GM21723 (cell line): ENCODE data around the gene MYOM1.
"Not testable (repeated sequence)": the region's sequence is repeated elsewhere in the genome, so short reads cannot be mapped to it uniquely, and the experiment has no call there.

Experiments
- ATAC-seq: cut with Tn5 transposase; IDR thresholded peaks from one replicate; pipeline ENCODE4 v1.9.1; 2021; ENCODE audit warnings: mild to moderate bottlenecking, moderate library complexity; ENCODE audit not compliant: unreplicated experiment

MYOM1 gene

DNA sequence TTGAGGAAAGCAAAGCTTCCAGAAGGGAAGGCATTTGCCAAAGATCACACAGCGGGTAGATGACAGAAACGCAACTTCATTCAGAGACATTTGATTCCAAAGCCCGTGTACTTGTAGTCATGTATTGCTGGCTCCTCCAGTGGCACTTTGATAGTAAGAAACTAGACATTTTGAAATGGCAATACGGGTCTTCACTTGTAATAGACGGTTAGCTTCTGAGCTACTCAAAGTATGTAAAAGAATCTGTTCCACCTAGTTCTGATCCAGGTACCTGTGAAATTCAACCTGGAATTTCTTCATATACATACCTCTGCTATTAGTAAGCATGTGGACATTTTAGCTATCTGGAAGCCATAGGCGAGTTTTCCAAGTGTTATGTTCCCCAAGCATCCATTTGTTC is 1.7 kb upstream of the MYOM1 start:
- no peak for ATAC-seq

DNA sequence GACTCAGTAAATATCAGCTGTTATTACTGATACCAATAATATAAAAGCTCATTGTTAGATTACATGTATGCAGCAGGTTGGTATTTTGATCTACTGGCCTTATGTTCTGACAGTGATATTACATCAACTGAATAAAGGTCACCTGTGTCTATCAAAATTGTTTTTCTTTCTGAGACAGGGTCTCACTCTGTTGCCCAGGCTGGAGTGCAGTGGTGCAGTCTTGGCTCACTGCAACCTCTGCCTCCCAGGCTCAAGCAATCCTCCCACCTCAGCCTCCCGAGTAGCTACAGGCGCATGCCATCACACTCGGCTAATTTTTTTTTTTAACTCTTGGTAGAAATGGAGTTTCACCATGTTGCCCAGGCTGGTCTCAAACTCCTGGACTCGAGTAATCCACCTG is 1.1 kb upstream of the MYOM1 start:
- not testable (repeated sequence) for ATAC-seq

DNA sequence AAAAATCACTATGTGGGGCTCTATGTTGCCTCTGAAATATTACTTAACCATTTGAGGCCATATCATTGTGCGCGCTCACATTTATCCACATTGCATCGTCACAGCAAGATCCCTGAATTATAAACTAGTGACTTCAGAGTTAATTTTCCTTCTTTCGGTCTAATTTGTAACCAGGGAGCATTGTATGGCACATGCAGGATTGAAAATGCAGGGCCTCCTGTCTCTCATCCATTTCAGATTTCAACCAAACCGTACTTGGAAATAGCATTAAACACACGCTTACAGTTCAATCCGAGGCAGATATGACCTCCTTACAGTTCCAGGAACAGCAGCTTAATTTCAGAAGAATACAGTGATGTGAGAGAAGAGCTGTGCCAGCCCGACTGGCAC is 532 bp downstream of the MYOM1 start:
- ATAC-seq = no peak

DNA sequence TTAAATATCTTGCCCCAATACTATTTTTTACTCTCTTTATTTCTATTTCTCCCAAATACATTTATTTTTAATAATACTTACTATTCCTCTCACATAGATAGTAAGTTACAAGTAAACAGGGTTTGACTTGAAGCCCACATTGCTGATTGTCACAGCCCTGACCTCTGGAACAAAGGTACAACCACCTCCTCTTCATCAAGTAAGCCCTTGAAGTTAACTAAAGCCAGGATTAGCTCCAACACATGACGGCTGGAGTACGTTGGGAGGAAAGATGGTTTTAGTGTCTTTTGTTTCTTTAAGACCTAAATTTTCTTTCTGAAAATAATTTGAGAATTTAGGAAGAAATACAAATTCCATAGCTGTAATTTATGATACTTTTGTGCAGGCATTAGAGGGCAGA is 949 bp downstream of the MYOM1 start:
- no peak for ATAC-seq

DNA sequence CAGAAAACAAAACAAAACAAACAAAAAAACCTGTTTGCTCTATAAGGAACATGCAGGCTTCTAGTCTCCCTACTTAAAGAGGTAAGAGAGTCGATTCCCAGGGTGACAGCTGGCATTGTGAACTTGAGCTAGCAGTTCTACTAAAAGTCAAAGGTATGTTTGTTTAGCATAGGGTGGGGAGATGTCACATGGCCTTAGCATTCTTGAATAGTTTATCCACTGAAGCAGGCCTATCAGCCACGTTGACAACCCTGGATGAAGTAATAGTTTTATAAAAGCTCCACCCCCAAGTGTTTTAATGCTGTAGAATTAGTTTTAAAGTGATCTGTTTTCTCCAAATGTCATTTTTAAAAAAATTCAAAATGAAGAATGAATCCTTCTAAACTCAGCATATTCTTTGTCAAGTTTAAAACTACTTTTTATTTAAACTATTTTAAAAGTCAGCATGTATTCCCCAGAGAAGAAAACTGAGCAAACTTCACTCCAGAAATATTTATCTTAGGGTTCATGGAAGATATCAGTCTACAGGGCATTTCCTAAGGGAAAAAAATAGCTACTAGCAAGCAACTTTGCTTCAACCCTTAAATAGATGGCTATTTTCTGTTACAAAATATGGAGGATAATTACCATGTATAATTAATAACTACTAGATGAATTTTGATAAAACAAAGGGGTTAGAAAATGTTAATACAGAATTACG is 1.7 kb downstream of the MYOM1 start:
- no peak for ATAC-seq

DNA sequence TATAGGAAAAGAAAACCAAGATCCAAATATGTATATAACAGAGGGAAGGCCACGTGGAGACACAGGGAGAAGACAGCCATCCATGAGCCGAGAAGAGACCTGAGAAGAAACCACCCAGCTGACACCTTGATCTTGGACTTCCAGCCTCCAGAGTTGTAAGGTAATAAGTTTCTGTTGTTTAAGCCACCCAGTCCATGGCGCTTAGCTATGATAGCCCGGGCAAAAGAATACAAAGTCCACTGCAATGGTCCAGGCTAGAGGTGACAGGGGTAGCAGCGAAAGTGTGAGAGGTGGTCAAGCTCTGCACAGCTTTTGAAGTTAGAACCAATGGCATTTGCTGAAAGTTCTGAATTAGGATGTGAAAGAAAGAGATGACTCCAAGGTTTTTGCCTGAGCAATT is 2.8 kb downstream of the MYOM1 start:
- ATAC-seq = no peak

DNA sequence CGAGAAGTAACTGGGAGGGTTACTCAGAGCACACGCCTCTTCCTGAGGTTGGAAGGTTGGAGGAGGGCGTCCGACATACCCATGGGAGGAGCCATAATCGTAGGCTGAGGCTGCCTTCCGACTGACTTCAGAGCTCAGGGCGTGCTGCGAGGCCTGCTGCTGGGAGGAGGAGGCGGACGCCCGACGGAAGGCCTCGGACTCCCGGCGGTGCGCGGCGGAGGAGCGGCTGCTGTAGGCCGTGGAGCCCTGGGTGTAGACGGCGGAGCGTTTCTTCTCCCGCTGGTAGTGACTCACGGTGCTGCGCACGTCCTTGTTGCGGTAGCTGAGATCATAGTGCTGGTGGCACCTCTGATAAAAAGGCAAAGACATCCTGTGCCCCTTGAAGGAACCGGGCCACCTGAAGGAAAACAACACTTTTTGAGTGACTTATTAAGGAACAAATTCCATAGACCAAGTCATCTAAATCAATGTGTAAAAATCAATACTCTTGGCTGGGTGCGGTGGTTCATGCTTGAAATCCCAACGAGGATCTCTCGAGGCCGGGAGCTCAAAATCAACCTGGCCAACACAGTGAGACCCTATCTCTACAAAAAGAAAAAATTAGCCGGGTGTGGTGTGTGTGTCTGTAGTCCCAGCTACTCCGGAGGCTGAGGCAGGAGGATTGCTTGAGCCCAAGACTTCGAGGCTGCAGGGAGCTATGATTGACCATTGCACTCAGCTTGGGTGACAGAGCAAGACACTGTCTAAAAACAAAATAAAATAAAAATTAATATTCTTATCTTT is 4.7 kb downstream of the MYOM1 start:
- ATAC-seq = no peak

DNA sequence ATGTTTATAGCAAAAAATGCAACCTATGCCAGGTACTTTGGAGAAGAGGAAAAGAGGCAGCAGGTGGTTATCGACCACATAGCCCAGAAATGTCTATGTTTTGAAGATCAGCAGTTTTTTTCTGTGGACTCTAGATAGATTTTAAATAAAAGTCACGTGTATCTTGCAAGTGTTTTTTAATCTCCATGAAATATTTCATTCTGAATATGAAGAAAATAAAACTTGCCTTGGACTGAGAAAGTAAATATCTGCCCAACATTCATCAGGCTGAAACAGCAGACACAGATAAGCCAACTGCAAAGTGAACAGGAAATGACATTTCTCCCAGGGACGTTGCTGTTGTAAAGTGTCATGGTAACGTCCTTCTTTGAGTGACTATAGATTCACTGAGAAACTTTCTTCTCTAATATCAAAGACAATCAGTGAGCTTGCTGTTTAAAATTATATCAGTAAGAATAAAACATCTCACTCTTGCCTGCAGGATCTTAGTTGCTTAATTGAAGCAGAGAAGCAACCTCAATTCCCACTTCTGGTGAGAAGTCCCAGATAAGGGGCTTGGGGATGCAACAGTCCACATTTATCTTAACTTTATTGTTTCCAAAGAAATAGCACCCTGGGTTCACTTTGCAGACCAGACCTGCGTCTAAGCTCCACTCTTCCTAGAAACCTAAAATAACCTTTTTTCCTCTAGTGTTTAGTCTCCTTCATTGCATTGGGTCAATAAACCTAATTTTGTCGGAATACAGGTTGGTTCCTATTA is 6.3 kb downstream of the MYOM1 start:
- peak; percentile 45 for ATAC-seq

DNA sequence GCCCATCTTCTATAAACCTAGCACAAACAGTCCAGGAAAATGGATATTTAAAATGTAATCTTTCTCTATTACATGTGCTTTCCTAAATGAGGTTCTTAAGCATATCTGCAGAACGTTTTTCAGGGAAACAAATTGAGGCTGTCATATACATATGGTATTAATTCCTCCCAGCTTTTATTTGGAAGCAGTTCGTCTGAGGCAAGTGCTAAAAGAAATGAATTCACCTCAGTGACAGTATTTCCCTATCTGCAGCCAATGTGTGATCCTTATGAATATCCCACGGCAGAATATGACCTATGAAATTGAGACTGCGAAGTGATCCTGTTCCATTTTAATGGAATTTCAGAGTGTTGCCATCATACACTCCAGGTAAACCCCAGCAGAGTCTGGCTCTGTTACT is 7.1 kb downstream of the MYOM1 start:
- ATAC-seq = no peak

DNA sequence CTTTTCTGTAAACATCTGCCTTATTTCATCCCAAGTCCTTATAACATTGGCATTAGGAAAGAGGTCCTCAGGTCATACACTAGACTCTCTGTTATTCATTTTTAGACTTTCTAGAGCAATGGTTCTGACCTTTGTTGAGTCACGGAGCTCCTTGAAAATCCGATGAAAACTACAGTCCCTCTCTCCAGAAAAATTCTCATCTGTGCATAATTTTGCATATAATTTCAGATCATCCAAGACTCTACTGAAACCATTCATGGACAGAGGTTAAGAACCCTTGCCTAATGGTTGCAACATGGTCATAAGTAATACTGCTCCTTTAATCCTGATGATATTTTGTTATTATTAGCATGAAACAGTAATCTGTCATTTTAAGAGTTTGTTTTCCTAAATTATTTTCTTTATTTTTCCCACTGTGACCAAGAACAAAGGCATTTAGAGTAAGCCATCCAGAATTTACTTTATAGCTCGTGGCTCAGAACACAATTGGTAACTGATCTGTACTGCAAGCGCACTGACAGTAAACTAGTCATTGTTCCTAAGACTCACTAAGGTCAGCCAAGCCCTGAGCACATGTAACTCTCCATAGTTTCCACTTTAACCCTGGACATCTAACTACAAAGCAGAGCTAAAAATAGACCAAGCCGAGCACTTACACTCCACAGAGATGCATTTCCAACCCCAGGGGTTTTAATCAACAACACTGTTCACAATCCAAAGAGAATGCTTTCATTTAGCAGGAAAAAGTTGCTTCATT is 8.4 kb downstream of the MYOM1 start:
- no peak for ATAC-seq

DNA sequence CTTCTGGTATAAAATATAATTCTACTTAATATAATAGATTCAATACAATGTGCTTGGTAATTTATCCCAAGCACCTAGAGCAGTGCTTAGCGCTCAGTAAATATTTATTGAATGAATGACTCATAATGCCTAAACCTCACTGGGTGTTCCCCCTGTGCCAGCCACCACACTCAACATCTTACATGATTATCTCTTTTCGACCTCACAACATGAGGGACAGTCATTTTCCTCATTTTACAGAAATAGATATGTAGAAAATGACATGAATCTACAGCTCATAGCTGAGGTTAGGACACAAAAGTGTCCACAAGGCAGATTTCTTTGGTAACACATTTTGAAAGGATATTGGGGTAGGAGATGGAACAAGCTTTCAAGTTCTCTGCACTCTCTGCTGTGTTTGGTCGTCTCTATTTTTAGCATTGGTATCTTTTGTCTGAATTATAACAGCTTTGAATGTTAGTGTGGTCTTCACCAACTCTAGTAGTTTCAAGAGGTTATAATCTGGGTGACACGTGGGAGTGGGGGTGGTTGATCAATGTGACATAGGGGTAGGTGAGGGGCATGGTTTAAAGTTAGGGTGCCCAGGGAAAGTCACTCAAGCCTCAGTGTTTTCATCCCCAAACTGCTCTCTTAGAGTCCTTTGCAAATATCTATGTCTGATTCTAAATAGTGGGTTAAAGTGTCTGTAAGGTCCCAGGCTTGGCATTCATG is 9.8 kb downstream of the MYOM1 start:
- ATAC-seq = peak; percentile 82

DNA sequence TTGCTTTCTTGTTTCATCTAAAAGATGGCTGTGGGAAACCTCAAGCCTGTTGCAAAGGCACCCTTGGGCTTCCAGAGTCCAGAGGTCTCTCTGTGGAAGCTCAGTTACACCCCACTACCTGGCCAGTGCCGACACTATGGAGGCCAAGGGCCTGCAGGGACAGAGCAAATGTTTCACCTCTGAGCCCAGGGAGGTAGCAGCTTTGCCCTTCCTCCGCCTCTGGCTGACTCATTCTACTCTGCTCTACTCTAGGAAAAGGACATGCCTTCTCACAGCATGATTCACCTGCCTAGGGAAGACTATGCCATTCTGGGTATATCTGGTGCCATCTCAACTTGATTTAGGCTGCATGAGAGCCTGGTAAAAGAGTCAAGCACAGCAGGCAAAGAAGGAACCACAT is 12.2 kb downstream of the MYOM1 start:
- no peak for ATAC-seq

DNA sequence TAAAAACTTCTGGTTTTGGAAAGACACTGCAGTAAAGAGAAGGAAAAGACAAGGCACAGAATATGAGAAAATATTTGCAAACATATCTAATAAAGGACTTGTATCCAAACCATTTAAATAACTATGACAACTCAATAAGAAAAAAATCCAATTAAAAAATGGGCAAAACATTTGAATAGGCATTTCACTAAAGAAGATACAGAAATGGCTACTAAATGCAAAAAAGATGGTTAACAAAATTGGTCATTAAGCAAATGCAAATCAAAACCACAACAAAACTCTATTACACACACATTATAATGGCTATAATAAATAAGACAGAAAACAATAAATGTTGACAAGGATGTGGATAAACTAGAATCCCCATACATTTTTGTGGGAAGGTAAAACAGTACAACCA is 14.5 kb downstream of the MYOM1 start:
- ATAC-seq = no peak

DNA sequence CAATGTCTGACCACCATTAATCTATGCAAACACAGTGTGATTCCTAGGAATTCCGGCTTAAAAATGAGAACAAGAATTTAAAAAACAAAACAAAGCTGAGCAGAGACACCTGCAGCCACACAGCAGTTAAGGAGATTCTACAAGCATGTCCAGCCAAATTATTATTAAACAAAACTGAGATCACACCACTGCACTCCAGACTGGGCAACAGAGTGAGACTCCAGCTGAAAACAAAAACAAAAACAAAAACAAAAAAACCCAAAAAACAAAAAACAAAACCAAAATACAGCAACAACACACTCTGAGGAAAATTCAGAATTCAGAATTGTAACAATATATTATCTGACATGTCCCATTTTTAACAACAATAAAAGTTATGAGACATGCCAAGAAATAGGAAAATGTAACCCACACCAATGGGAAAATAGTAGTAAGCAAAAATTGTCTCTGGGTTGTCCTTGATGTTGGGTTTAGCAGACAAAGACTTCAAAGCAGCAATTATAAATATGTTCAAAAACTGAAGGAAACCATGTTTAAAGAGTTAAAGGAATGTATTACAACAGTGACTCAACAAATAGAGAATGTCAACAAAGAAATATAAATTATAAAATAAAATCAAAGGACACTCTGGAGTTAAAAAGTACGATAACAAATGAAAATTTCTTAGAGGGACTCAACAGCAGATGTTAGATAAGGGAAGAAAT is 19.7 kb downstream of the MYOM1 start:
- no peak for ATAC-seq

DNA sequence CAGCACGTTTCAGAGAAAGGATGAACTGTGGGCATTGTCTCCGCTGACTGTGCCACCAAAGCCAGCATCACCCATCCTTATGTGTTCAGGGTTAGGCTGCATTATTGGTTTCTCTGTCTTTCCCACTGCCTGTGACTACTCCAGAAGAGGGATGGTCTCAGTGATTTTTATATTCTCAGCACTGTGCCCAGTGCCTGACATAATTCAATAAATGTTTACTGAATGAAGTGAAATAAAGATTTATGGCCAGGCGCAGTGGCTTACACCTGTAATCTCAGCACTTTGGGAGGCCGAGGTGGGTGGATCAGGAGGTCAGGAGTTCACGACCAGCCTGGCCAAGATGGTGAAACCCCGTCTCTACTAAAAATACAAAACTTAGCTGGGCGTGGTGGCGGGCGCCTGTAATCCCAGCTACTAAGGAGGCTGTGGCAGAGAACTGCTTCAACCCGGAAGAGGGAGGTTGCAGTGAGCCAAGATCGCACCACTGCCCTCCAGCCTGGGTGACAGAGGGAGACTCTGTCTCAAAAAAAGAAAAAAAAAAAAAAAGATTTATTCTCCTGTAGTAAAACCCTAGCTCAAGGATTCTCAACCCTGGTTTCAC is 21.4 kb downstream of the MYOM1 start:
- not testable (repeated sequence) for ATAC-seq

DNA sequence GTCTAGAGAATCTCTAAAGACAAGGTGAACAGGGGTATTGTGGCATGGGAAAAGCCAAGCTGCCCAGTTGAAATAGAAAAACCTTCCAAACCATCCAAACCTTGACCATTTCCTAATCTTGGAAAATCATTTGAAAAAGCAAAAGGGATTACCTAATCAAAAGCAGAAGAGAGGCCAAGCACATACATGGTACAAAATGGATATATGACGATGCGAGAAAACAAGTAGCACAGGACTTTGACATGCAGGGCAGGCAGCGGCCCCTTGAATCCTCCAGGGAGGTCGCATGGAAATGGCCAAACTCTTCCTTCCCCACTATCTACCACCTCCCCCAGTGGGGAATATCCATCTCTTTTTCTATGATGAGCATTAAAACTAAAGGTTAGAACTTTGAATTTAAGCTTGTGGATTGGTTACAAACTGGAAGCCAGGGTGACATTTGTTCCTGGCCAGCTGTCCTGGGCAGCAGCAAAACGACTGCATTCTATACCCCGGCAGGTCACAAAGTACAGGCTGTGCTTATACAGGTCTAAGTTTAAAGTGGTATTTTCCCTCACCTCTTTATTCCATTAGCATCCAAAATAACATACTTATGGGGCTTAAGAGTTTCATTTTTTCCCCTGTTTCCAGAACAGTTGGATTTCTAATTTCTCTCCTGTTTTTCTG is 24.7 kb downstream of the MYOM1 start:
- ATAC-seq = no peak

DNA sequence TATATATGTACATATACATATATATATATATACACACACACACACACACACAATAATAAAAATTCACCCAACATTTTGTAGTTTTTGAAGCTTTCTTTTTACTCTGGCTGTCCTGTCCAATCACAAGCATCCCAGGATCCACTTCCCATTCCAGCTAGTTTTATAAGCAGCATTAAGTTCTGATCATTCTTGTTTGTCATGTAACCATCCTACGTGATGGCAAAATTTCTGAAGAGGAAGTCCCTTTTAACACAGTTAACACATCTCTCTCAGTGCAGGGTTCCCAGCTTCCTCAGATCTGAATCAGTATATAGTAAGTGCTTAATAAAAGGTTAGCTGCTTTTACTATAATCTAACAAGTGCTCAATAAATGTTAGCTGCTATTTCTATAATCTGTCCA is 26.4 kb downstream of the MYOM1 start:
- no peak for ATAC-seq

DNA sequence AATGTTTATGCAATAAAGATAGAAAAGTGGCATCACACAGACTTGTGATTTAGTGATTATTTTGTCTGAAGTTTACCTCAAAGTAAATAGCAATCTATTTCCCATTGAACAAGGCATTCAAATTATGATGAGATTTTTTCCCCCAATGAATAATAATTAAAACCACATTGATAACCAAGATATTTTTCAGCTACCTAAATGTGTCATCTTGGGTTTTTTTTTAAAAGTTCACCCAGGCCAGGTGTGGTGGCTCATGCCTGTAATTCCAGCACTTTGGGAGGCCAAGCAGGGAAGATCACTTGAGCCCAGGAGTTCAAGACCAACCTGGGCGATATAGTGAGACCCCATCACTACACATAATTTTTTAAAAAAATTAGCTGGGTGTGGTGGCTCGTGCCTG is 27.0 kb downstream of the MYOM1 start:
- no peak for ATAC-seq

DNA sequence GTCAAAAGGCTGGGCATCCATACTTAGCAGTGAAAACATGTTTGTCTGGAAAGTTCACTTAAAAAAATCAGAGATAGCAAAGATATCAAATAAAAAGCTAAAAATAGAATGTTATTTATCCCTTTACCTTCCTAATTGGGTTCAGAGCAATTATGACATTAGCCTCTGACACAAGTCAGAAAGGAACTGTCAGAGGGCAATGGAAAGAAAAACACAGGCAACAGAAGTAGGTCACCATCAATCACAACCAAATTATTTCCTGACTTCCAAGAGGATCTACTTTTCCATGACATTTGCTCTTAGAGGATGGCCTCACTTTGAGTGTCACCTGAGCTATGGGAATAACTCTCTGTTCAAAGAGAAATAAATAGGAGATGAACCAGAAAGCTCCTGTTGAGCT is 27.5 kb downstream of the MYOM1 start:
- ATAC-seq = no peak
